DOHH2 (cell line): ENCODE data around the gene MAP2K5.

Experiments used
- H3F3A ChIP-seq: fragments of 200-600 bp; sonication (generic), shearing (Covaris generic); 2 replicates; pipeline ENCODE4 v1.6.0; 2016; ENCODE audit warnings: antibody characterized with exemption, mild to moderate bottlenecking; ENCODE audit not compliant: control insufficient read depth, insufficient read depth
- H3K27ac ChIP-seq: fragments of 200-600 bp; sonication (generic); 2 replicates; pipeline ENCODE4 v1.5.1; 2014; ENCODE audit warnings: low read depth, mild to moderate bottlenecking, low read length, moderate library complexity
- H3K27me3 ChIP-seq: fragments of 200-600 bp; sonication (generic); 2 replicates; pipeline ENCODE4 v1.6.1; 2014; ENCODE audit warnings: mild to moderate bottlenecking, low read length, mixed read lengths; ENCODE audit not compliant: control insufficient read depth
- H3K36me3 ChIP-seq: fragments of 200-600 bp; sonication (generic); 2 replicates; pipeline ENCODE4 v1.6.1; 2014; ENCODE audit warnings: mild to moderate bottlenecking, low read length, moderate library complexity, mixed read lengths; ENCODE audit not compliant: control insufficient read depth
- H3K4me1 ChIP-seq: fragments of 200-600 bp; sonication (generic); 2 replicates; pipeline ENCODE4 v1.6.1; 2014; ENCODE audit warnings: mild to moderate bottlenecking, low read length, mixed read lengths; ENCODE audit not compliant: control insufficient read depth
- H3K4me2 ChIP-seq: fragments of 200-600 bp; sonication (generic); 2 replicates; pipeline ENCODE4 v1.6.0; 2014; ENCODE audit warnings: mild to moderate bottlenecking, low read length, moderate library complexity
- H3K4me3 ChIP-seq: fragments of 200-600 bp; sonication (generic); 2 replicates; pipeline ENCODE4 v1.5.1; 2014; ENCODE audit warnings: mild to moderate bottlenecking, low read length, mixed read lengths
- H3K79me2 ChIP-seq: fragments of 200-600 bp; sonication (generic); 2 replicates; pipeline ENCODE4 v1.6.1; 2014; ENCODE audit warnings: mild to moderate bottlenecking, low read length, mixed read lengths; ENCODE audit not compliant: control insufficient read depth
- H3K9me2 ChIP-seq: fragments of 200-600 bp; sonication (generic); replicated peaks from 2 replicates; pipeline ENCODE4 v1.6.1; 2014; ENCODE audit warnings: mild to moderate bottlenecking, low read length, mixed read lengths; ENCODE audit not compliant: control insufficient read depth
- H3K9me3 ChIP-seq: fragments of 200-600 bp; sonication (generic); 2 replicates; pipeline ENCODE4 v1.6.1; 2014; ENCODE audit warnings: antibody characterized with exemption, low read length, mixed read lengths; ENCODE audit not compliant: control insufficient read depth, insufficient read depth
- H4K20me1 ChIP-seq: fragments of 200-600 bp; sonication (generic); 2 replicates; pipeline ENCODE4 v1.6.0; 2014; ENCODE audit warnings: low read depth, mild to moderate bottlenecking, antibody characterized with exemption, low read length, moderate library complexity; ENCODE audit not compliant: control insufficient read depth, insufficient read depth
- EZH2phosphoT487 ChIP-seq: fragments of 200-600 bp; sonication (generic); IDR thresholded peaks from 2 replicates; pipeline ENCODE4 v1.6.1; 2017; ENCODE audit warnings: borderline replicate concordance, mild to moderate bottlenecking, antibody characterized with exemption, low read length, moderate library complexity, mixed read lengths
- TF ChIP-seq, protein P1 (sequence below): fragments of 200-600 bp; sonication (generic); IDR thresholded peaks from one replicate; pipeline ENCODE4 v1.5.1; 2014; ENCODE audit warnings: antibody characterized with exemption, mild to moderate bottlenecking, low read depth, low read length; ENCODE audit not compliant: poor library complexity, severe bottlenecking

MAP2K5 gene

DNA sequence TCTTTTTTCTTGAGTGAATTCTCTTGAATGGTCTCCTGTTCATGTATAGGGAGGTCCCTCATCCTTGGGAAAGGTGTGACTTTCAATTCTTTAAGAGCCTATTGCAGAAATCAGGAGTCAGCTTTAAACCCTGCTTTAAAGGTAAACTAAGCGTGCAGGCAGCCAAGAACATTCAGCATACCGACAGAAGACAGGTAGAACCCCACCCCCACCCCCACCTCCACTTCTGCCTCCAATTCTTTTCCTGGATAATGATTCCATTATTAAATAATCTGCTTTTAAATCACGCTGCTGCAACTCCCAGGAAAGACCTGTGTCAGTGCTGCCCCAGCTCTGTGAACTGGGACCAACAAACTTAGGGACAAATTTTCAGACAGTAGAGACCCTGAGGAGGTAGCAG lies 233.5 kb downstream of the MAP2K5 start:
- Histone ChIP-seq H3K9me2 (no peaks in the 10 kb centered on the region), H4K20me1 (no peaks in the 10 kb centered on the region), H3K36me3 (no peaks in the 10 kb centered on the region), H3K4me1 (peaks cover 33% of the 10 kb centered on the region), H3K4me3 (no peak overlapping the region), H3K4me2 (no peak overlapping the region), H3K27me3 (no peaks in the 10 kb centered on the region), H3F3A (no peaks in the 10 kb centered on the region), H3K9me3 (no peaks in the 10 kb centered on the region), H3K79me2 (no peaks in the 10 kb centered on the region), H3K27ac (no peak overlapping the region)
- TF ChIP-seq, protein P1, sequence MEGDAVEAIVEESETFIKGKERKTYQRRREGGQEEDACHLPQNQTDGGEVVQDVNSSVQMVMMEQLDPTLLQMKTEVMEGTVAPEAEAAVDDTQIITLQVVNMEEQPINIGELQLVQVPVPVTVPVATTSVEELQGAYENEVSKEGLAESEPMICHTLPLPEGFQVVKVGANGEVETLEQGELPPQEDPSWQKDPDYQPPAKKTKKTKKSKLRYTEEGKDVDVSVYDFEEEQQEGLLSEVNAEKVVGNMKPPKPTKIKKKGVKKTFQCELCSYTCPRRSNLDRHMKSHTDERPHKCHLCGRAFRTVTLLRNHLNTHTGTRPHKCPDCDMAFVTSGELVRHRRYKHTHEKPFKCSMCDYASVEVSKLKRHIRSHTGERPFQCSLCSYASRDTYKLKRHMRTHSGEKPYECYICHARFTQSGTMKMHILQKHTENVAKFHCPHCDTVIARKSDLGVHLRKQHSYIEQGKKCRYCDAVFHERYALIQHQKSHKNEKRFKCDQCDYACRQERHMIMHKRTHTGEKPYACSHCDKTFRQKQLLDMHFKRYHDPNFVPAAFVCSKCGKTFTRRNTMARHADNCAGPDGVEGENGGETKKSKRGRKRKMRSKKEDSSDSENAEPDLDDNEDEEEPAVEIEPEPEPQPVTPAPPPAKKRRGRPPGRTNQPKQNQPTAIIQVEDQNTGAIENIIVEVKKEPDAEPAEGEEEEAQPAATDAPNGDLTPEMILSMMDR, result no peak
- no peak for TF ChIP-seq EZH2phosphoT487

DNA sequence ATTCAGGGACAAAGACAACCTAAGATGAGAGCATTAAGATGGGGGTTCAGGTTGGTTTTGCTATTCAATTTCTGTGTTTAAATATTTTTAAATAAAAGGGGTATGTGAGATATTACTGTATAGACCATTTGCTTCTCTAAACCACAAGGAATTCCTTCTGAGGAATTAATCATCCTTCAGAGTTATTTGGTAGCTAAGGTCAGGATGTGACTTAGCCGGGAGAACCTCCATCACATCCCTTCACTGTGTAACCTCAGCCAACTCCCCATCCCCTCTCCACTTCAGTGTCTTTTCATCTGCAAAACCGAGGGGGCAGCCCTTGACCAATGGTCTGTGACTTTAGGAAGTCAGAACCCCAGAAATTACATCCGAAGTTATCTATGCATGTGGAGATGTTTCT lies 234.1 kb downstream of the MAP2K5 start:
- Histone ChIP-seq H3K4me2 (no peak overlapping the region), H3K9me3 (no peaks in the 10 kb centered on the region), H3K4me3 (no peak overlapping the region), H3K4me1 (peaks cover 35% of the 10 kb centered on the region), H3K9me2 (no peaks in the 10 kb centered on the region), H3K79me2 (no peaks in the 10 kb centered on the region), H4K20me1 (no peaks in the 10 kb centered on the region), H3K27ac (no peak overlapping the region), H3K27me3 (no peaks in the 10 kb centered on the region), H3F3A (no peaks in the 10 kb centered on the region), H3K36me3 (no peaks in the 10 kb centered on the region)
- TF ChIP-seq, protein P1, result no peak
- no peak for TF ChIP-seq EZH2phosphoT487

DNA sequence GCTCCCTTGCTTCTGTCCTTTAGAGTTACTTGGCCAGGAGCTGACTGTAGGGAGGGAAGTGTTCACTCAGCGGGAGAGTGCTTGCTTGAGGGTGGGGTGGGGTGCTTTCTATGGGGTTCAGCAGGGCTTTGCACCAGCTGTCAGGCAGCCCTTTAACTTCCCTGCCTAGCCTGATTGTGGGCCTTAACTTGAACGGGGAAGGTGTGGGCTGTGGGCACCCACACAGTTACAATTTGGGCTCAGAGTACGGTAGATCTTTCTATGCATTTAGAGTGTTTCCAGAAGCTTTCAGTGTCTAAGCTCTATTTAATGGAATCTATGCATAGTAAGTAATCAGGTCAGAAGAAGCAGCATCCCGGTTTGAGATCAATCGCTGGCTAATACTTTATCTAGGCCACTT lies 234.6 kb downstream of the MAP2K5 start:
- no peaks in the 10 kb centered on the region for H3K9me3 ChIP-seq
- no peak overlapping the region for H3K4me2 ChIP-seq
- H3K27me3 ChIP-seq, result no peaks in the 10 kb centered on the region
- H3K27ac ChIP-seq, result no peak overlapping the region
- H3K4me3 ChIP-seq, result no peak overlapping the region
- TF ChIP-seq EZH2phosphoT487, result no peak
- TF ChIP-seq, protein P1, result no peak
- H3K79me2 ChIP-seq, result no peaks in the 10 kb centered on the region
- H3K36me3 ChIP-seq, result no peaks in the 10 kb centered on the region
- peaks cover 35% of the 10 kb centered on the region for H3K4me1 ChIP-seq
- H3F3A ChIP-seq, result no peaks in the 10 kb centered on the region
- no peaks in the 10 kb centered on the region for H3K9me2 ChIP-seq
- H4K20me1 ChIP-seq, result no peaks in the 10 kb centered on the region
